Hindlimb muscle (tissue), 1 donor: Measurements from ENCODE around the gene COA5. TPM values are rescaled to one million over a fixed set of nuclear protein-coding genes. Genes with fewer than 3 reads are reported as not detected.

Experiments used
- DNase-seq: peaks from one replicate; pipeline ENCODE4 v3.0.0-alpha.2; 2013
- polyA plus RNA-seq: library from polyadenylated mRNA; unstranded; fragments of 120-200 nt; gene quantifications from one replicate; pipeline ENCODE4 v1.2.1, GENCODE V29; 2013; ENCODE audit not compliant: insufficient read length

The COA5 gene
- polyA plus RNA-seq, 1 donor: 41.0 TPM

- no peak for DNase-seq
Measured at GRCh38 chr2:98550165-98550564, 58.1 kb downstream of the COA5 start.

Other genes with a start within 250 kb of the COA5 start
- 12.5 TPM for gene INPP4A, start 163.7 kb downstream of the COA5 start, polyA plus RNA-seq
- gene UNC50, start 77 bp upstream of the COA5 start, polyA plus RNA-seq: 25.5 TPM
- gene MGAT4A, start 122.6 kb upstream of the COA5 start, polyA plus RNA-seq: 4.8 TPM